ENCODE measurements around the gene CEACAM18.
"Not testable (repeated sequence)": the region's sequence is repeated elsewhere in the genome, so short reads cannot be mapped to it uniquely, and the experiment has no call there.

CEACAM18 gene

GRCh38 chr19:51478381-51479234 is at the start of gene CEACAM18:
TSS of gene CEACAM18 (plus strand) at chr19:51478539.
- FAIRE-seq: no peak

- no peak for FAIRE-seq
Measured at GRCh38 chr19:51430221-51430620, 48.1 kb upstream of the CEACAM18 start.

GRCh38 chr19:51431124-51431523 is 47.2 kb upstream of the CEACAM18 start:
- no peak for FAIRE-seq

GRCh38 chr19:51433043-51433442 is 45.3 kb upstream of the CEACAM18 start:
- no peak for FAIRE-seq

GRCh38 chr19:51434456-51434855 is 43.9 kb upstream of the CEACAM18 start:
- no peak for FAIRE-seq

GRCh38 chr19:51439021-51439465 is 39.3 kb upstream of the CEACAM18 start:
- no peak for FAIRE-seq

GRCh38 chr19:51440052-51440451 is 38.3 kb upstream of the CEACAM18 start:
- no peak for FAIRE-seq

- FAIRE-seq: no peak
Measured at GRCh38 chr19:51440846-51441409, 37.4 kb upstream of the CEACAM18 start.

- no peak for FAIRE-seq
Measured at GRCh38 chr19:51441410-51442390, 36.6 kb upstream of the CEACAM18 start.

GRCh38 chr19:51447510-51447909 is 30.8 kb upstream of the CEACAM18 start:
- FAIRE-seq: not testable (repeated sequence)

- FAIRE-seq: no peak
Measured at GRCh38 chr19:51448011-51448410, 30.3 kb upstream of the CEACAM18 start.

GRCh38 chr19:51448411-51449016 is 29.8 kb upstream of the CEACAM18 start:
- no peak for FAIRE-seq

GRCh38 chr19:51450730-51451307 is 27.5 kb upstream of the CEACAM18 start:
- FAIRE-seq: no peak

- no peak for FAIRE-seq
Measured at GRCh38 chr19:51456541-51457290, 21.6 kb upstream of the CEACAM18 start.

- no peak for FAIRE-seq
Measured at GRCh38 chr19:51457351-51458013, 20.9 kb upstream of the CEACAM18 start.

- no peak for FAIRE-seq
Measured at GRCh38 chr19:51458051-51458645, 20.2 kb upstream of the CEACAM18 start, which contains the start of gene SIGLEC8. TSS of gene SIGLEC8 (minus strand) at chr19:51458454. CDS start at chr19:51458387, 67 bp downstream.

- no peak for FAIRE-seq
Measured at GRCh38 chr19:51458899-51459505, 19.3 kb upstream of the CEACAM18 start.

- no peak for FAIRE-seq
Measured at GRCh38 chr19:51460164-51460992, 18.0 kb upstream of the CEACAM18 start.

- FAIRE-seq: no peak
Measured at GRCh38 chr19:51461723-51462161, 16.6 kb upstream of the CEACAM18 start.
